VCaP (cell line): ENCODE data around the gene ANKUB1.

Experiments
- H3K27ac ChIP-seq: fragments of 450-650 bp; 2 replicates; pipeline ENCODE4 v1.5.1; 2017
- CTCF ChIP-seq: fragments of 450-650 bp; conservative IDR thresholded peaks from 2 replicates; pipeline ENCODE4 v1.5.1; 2017; ENCODE audit warnings: mild to moderate bottlenecking, moderate library complexity

Gene ANKUB1

GRCh38 chr3:149806171-149806778, 13.9 kb upstream of the ANKUB1 start:
- no peak for TF ChIP-seq CTCF
- no peak overlapping the region for H3K27ac ChIP-seq

DNA sequence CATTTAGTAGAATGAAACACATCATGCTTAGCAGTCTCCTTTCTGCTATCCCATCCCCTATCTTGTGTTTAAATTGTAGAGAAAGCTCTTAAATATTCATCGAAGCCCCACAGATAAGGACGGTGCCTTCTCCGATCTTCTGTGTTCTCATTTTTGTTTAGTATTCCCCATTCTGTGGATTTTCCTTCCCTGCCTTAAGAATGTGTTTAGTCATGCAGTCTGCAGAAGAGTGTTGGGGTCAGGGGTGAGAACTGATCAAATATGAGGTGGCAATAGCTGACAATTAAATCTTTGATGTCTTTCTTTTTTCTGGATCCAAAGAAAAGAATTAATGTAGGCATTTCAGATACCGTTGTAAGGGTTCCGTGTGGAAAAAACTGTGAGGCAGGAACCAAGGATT, 9.3 kb upstream of the ANKUB1 start:
- no peak for TF ChIP-seq CTCF
- no peak overlapping the region for H3K27ac ChIP-seq

DNA sequence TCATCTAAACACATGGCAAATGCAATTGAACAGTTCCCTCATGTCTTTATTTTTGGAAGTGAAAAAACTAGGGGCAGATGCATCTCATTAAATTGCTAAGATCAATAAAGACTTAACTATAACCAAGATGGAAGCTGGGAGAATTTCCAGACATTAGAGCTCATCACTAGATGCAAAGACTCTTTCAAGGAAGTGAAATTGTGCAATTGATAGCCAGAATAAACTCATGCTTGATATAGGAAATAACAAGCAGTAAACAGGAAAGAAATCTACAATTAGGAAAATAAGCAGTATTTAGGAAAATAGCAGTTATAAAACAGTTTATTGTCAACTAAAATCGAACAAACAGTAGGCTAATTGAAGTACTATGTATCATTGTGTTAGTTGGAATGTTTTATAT, 8.8 kb upstream of the ANKUB1 start:
- no peak for TF ChIP-seq CTCF
- H3K27ac ChIP-seq: no peak overlapping the region

- TF ChIP-seq CTCF: no peak
Measured at GRCh38 chr3:149800693-149801092, 8.3 kb upstream of the ANKUB1 start.

GRCh38 chr3:149796026-149796425, 3.7 kb upstream of the ANKUB1 start:
- H3K27ac ChIP-seq: no peak overlapping the region
- TF ChIP-seq CTCF: no peak

More at GRCh38 chr3:149800693-149801092, 8.3 kb upstream of the ANKUB1 start:
- no peak overlapping the region for H3K27ac ChIP-seq

DNA sequence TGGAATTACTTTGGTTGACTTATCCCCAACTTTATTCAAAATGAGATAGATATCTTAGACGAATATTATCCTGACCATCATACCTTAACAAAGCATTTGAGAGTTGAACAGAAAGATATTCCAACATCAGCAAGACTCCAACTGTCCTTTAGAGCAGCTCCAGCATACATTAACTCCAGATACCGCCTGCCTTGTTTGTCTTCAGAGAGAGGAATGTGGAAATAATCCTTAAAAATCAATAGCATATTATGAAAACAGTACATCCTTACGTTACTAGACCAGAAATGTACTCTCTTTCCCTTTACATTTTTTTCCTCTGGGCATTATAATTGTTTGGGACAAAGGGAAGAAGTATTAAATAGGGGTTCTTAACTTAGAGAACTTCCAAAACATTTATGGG, 1.7 kb downstream of the ANKUB1 start:
- no peak for TF ChIP-seq CTCF

GRCh38 chr3:149790268-149790667, 2.1 kb downstream of the ANKUB1 start:
- no peak overlapping the region for H3K27ac ChIP-seq
- TF ChIP-seq CTCF: no peak

More for the DNA sequence above, 1.7 kb downstream of the ANKUB1 start:
- H3K27ac ChIP-seq: no peak overlapping the region
